NT2/D1 (cell line): ENCODE results near the gene POLR3H.

Experiments used
- SUZ12 ChIP-seq: IDR thresholded peaks from 2 replicates; pipeline ENCODE4 v1.6.1; 2011; ENCODE audit not compliant: insufficient read length, insufficient read depth; ENCODE audit errors: extremely low read depth
- YY1 ChIP-seq: IDR thresholded peaks from 2 replicates; pipeline ENCODE4 v1.6.1; 2011; ENCODE audit not compliant: insufficient read length, insufficient read depth
- ZNF274 ChIP-seq: IDR thresholded peaks from 2 replicates; pipeline ENCODE4 v1.6.1; 2011; ENCODE audit warnings: mild to moderate bottlenecking, low read depth, low read length

- no peak for TF ChIP-seq YY1
- TF ChIP-seq ZNF274, result no peak
- TF ChIP-seq SUZ12, result no peak
Observed at GRCh38 chr22:41578114-41578513, 33.8 kb upstream of the POLR3H start.
